GM21423 (cell line): ENCODE data around the gene ANKS1B.
A peak's percentile ranks its signal among the peaks of the same experiment; 100 is the strongest.

Experiments used
- ATAC-seq: cut with Tn5 transposase; IDR thresholded peaks from one replicate; pipeline ENCODE4 v1.9.1; 2021; ENCODE audit warnings: mild to moderate bottlenecking, moderate library complexity; ENCODE audit not compliant: unreplicated experiment

The ANKS1B gene

DNA sequence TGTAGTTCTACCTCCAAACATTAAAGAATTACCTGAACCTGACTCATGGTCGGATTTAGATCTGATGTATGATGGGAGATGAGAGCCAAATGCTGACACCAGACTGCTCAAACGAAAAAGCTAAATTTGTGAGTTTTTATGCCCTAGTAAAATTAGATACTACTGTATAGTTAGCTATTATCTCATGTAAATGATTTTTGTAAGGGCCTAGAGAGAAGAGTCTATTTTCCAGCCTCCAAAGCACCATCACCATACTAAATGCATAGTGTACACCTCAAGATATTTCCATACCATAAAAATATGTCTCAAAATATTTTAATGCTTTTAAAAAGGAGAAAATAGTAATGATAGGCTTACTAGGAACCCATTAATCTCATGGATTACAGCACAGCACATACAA, 18.3 kb downstream of the ANKS1B start:
- ATAC-seq: no peak

DNA sequence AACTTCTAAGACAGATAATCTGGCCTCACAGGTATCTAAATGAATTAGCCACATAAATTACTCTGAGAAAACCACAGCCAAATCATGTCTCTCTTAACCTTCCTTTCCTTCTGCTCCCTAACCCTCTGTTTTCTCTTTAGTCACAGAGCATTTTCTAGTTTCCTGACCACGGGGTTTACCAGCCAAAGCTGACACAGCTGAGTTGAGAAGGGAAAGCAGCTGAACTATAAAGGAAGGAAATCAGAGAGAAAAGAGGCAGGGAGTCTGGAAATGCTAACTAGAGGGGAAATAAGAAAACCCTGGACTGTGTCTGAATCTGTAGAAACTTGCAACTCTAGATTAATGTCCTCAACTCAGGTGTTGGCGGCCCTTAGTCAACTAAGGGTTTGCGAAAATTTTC, 24.4 kb downstream of the ANKS1B start:
- ATAC-seq: no peak

DNA sequence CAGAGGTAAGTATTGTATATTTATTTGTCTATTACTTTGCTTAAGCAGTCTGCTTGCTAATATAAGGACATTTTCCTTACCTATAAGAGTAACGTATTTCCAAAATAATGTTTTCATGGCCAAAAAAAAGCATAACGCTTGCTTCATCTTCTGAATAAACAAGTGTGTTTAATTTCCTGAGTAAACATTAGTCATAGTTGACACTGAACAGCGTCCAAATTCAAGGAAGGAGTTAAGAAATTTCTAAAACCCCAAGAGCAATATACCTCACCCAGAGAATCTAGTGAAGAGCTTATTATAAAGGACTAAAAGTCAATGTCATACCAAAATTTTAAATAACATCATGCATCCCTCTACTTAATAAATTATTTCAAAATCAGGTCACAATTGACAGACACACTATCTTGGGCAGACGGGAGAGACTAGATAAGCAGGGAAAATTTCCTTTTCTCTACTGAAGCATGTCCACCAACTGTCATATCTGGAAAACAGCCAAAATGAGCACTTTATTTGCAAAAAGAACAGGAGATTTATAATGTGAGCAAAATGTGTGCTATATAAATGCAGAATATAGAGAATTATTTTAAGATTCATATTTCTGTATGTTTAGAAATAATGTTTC, 25.1 kb downstream of the ANKS1B start:
- no peak for ATAC-seq

DNA sequence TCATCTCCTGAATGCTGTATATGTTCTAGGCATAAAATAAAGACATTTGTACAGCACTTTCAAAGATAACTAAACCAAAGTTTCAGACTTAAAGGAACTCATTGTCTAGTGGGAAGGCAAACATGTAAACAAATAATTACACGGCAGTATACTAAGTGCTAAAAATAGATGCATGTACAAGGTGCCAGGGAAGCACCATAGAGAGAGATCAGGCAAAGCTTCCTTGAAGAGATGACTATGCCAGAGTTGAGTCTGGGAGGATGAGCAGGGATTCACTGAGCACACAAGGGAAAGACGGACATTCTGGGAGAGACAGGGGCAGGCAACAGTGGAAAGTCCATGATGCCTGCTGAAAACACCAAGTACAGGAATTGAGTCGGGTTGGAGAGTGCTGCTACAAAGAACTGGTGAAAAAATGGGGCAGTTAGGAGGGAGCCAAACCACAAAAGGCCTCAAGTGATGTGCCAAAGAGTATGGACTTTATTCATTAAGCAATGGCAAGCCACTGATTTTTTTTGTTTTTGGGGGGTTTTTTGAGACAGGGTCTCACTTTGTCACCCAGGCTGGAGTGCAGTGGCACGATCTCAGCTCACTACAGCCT, 26.8 kb downstream of the ANKS1B start:
- no peak for ATAC-seq

DNA sequence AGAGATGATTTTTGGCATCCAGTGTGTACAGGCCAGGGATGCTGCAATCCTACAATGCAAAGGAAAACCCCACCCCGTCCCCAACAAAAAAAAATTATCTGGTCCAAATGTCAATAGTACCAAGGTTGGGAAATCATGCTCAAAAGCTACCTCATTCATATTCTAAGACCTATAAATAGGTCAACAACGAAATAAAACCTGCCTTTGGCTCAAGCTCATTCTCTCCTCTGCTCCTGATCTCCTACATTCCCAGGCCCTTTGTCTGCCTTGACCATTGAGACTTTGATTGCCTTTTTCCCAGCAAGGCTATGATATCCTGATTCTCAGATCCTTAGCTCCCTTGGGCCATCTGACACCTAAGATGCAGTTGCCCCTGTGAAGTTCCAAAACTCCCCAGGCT, 30.0 kb downstream of the ANKS1B start:
- ATAC-seq: no peak

DNA sequence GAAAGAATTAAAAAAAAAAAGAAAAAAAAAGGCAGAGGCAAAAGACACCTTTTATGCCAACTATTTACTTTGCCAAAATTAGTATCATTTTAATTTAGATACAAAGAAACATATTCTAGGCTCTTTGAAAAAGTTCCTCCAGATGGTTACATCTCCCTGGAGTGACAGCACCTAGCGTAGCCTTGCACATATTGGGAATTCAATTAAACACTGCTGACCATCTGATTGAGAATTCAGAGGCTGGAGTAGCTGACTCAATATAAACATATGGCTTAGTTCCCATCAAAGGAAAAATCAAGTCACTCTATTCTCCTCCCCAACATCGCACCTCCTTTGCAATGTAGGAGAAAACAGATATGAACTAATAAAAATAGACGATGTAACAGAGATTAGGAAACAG, 36.4 kb downstream of the ANKS1B start:
- no peak for ATAC-seq

DNA sequence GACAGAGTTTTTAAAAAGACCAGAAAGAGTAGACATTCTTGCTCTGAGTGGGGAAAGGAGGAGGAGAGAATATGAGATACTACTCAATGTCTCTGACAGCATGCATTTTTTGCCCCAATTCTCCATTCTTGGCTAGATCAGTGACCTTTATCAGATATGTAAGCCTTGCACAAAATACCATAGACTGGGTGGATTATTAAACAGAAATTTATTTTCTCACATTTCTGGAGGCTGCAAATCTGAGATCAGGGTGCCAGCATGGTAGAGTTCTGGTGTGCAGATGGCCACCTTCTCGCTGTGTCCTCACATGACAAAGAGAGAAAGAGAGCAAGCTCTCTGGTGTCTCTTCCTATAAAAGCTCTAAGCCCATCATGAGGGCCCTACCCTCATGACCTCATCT, 38.6 kb downstream of the ANKS1B start:
- ATAC-seq: no peak

DNA sequence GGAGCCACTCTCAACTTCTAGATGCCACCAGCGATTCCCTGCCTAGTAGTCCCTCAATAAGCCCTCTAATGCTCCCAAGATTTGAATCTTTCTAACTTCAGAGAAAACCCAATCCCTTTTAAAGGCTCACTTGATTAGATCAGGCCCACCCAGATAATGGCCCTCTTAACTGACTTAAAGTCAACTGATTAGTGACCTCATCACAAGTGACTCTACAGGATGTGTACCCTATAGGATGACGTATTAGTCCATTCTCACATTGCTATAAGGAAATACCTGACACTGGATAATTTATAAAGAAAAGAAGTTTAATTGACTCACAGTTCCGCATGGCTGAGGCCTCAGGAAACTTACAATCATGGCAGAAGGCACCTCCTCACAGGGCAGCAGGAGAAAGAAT, 49.1 kb downstream of the ANKS1B start:
- no peak for ATAC-seq

DNA sequence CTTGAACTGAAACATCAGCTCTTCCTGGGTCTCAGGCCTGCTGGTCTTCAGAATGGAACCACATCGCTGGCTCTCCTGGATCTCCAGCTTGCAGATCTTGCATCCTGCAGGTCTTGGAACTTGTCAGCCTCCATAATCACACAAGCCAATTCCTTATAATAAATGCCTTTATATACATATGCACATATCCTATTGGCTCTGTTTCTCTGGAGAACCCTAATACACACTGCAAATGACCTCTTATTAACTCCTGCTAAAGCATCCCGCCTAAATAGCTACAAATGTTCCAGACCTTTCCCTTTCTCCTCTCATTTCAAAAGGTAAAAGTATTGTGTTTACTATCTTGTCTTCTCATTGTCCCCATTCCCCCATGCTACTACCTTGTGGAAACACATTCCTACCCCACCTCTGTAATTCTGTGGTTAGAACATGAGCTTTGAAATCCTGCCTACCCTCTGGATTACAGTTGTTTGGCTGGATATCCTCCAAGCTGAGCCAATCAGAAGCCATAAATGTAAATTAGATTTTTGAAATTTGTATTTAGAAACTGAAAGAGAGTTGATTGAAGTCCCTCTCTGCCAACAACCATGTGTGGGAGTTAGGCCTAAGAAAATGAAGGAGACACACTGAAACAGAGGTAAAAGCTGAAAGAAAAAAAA, 58.1 kb downstream of the ANKS1B start:
- no peak for ATAC-seq

DNA sequence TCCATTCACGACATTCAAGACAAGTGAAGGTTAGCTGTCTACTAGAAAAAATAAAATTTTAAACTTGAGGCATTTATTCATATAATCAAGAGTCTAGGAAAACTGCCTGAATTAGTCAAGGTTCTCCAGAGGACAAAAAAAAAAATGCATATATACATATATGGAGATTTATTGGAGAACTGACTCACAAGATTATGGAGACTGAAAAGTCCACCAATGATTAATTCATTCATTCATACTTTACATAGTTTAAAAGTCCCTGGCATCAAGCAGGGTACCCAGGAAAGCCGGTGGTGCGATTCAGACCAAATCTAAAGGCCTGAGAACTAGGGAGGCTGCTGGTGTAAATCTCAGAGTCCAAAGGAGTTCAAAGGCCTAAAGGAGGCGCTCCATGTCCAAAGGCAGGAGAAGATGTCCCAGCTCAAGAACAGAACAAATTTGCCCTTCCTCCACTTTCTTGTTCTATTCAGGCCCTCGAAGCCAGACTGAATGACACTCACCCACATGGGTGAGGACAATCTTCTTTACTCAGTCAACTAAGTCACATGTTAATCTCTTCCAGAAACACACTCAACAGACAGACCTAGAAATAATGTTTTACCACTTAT, 64.3 kb downstream of the ANKS1B start:
- ATAC-seq: no peak

DNA sequence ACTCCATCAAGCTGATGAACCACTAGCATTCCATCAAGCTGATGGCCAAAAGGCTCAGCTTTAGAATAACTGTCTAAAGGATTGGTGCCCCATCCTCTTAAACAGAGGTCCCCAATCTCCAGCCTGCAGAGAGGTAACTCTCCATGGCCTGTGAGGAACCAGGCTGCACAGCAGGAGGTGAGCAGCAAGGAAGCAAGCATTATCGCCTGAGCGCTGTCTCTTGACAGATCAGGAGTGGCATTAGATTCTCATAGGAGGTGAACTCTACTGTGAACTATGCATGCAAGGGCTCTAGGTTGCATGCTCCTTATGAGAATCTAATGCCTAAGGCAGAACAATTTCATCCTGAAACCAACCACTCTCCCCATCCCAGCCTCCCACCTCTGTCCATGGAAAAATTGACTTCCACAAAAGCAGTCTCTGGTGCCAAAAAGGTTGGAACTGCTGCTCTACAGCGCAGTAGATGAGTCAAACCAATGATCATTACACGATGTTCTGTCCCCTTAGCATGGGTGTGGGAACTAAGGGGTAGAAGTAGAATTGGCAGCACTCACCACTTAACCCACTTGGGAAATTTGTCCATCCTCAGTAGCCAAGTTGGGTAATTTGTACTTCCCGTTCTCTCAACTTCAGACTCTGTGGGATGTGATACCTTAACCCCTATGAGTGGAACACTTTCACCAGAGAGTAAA, 66.9 kb downstream of the ANKS1B start:
- ATAC-seq: no peak

DNA sequence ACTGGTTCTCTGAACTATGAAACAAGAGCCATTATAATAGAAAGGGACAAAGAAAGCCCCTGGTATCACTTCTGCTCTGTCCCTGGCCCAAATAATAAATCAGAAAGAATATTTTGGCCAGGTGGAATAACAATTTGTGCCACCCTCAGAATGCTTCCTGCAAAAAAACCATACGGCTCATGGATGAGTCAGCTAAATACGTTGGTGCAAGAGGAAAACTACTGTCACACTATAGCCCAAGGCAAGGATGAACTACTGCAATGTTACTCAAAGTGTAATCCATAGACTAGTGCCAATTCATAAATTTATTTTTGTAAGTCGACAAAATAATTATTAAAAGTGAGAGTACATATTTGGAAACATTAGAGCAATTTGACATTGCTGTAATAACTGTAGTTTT, 68.2 kb downstream of the ANKS1B start:
- no peak for ATAC-seq

DNA sequence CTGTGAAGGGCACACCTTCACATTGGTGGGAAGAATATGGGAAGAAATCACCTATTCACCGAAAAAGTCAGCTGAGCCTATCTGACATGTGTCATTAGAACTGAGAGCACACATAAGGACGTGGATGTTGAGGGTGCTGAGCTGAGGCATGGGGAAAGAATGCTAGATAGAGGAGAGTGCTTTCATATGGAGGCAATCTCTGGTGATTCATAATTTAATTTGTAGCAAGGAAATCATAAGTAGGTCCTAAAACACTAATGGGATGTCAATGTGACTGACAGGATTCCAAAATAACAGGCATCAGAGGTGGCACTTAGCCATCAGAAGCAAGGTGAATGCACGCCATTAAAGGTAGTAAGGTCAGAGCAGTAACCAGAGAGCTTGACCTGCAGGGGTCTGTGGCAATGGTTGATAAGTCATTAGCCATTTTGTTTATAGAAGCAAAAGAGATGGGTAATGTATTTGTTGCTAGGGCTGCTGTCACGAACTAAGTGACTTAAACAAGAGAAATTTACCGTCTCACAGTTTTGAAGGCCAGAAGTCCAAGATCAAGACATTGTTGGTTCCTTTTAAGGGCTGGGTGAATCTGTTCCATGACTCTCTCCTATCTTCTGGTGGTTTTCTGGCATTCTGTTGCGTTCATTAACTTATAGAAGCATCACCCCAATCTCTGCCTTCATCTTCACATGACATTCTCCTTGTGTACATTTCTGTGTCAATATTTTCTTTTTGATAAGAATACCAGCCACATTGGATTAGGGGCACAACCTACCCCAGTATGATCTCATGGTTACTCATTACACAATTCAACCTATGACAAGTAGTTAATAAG, 69.3 kb downstream of the ANKS1B start:
- ATAC-seq: no peak

DNA sequence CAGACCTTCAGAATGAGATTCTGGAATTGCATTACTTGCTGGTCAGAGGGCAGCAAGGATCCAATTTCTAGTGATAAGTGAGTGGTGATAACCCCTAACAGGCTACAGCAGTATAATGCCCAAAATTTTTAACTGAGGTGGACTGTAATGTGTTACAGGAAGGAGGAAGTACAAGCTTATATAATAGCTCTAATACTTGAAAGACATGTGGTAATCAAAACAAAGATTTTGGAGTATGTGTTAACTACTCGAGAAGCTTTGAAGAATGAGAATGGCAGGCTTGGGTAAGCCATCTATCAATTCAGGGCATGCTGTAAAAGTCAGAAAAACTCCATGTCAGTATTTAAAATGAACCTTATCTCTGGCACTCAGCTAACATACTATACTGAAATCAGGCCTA, 70.5 kb downstream of the ANKS1B start:
- no peak for ATAC-seq

DNA sequence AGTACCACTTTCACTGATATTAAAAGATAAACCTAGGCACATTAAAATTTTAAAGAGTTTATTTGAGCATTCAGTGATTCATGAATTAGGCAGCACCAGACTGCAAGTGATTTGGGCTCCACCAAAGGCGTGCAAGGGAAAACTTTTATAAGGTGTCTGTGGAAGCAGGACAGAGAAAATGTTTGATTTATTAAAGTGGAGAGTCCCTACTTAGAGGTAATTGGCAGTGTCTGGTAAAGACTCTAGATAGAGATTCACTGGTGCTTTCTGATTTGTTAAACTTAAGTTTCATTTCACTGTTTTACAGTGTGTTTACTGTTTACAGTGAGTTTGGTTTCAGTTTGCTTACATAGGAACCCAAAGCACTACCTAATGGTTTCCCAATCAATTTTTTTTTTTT, 72.8 kb downstream of the ANKS1B start:
- peak; percentile 90 for ATAC-seq

DNA sequence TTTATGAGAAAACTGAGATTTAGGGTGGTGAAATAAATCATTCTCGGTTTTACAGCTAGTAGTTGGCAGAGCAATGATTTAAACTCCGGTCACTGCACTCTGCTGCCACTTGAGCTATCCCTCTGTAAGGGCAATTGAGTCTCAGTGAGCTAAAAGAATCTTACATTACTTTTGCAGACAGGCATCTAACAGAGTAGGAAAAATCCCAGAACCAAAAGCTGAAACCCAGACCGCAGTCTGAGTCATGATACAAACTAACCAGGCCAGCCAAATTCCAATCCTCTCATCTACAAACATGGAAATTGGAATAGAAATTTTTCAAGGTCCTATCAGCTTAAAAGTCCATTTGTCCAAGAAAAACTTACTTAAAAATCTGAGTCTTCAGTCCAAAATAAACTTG, 73.7 kb downstream of the ANKS1B start:
- no peak for ATAC-seq

DNA sequence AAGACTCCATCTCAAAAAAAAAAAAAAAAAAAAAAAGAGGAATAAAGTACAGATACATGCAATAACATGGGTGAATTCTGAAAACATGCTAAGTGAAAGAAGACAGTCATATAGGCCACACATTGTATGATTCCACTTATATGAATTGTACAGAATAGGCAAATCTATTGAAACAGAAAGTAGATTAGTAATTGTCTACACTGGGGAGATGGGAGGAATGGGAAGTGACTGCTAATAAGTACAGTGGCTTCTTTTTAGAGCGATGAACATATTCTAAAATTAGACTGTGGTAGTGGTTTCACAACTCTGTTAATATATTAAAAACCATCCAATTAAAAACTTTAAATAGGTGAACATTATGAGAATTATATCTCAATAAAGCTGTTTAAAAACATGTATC, 74.4 kb downstream of the ANKS1B start:
- peak; percentile 35 for ATAC-seq

DNA sequence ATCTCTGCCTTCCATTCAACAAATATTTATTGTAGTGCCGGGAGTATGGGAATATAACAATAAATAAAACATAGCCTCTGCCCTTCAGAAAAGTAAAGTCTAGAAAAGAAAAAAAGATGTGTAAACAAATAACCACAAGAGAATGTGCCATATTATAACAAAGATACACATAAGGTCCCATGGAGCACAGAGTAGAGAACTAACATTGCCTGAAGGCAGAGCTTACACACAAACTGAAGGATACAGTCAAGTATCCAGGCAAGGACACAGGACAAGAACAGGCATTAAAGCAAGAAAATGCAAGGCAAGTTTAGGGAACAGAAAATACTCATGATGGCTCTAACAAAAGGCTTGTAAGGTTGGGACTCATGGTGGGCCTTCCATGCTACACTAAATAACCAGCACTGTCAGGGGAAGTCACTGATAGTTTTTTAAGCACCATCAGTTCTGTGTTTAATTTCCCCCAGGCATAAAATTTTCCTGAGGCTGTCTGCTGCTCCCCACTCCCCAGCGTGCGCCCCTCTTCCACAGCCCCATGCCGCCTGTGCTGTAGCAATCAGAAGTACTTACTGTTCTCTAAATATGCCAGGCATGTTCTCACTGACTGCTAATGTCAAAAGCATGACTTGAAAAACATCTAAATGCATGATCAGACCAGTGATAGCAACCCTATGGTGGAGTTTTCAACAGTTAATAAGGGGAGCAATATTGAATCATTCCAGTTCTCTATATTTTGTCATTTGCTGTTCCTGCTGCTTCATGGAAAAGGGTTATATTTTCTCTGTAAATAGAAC, 77.8 kb downstream of the ANKS1B start:
- no peak for ATAC-seq

DNA sequence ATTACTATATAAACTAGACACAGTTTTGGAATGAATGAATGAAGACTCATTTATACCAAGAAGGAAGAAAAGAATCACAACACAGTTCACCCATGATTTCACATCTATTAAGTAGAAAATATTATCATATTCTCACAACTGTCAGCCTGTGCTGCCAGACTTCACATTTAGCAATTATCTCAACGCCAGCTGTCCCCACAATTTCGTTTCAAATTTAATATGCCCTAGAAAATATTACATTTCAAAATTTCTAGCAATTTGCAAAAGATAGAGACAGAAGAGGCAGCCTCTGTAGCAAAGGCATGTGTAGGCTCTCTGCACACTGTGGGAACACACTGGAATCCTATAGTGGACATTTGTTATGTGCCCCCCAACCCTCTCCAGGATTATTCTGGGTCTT, 83.6 kb downstream of the ANKS1B start:
- no peak for ATAC-seq

DNA sequence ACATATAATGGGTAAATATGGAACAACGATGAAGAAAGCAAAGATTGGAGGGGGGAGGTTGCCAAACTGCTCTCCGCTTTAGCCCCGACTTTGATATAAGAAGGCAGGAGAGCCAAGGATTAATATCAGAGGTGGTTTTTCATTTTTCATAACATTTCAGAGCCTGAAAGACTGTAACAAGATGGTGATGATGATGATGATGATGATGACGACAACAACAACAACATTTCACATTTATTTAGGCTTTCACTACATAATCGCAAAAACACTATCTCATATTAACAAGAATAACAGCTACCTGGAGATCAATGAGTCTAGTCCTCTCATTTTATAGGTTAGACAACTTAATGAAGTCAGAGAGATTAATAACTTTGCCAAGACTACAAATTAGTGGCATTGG, 86.1 kb downstream of the ANKS1B start:
- no peak for ATAC-seq
